Lower leg skin (tissue), 3 donors: ENCODE results near the gene ONECUT2.
"Not testable (repeated sequence)": the region's sequence is repeated elsewhere in the genome, so short reads cannot be mapped to it uniquely, and the experiment has no call there.

Experiments used
- CTCF ChIP-seq, 3 donors: fragments of 450-650 bp; IDR thresholded peaks; one replicate each; pipeline ENCODE4 v1.5.1; 2016; ENCODE audit warnings: antibody characterized with exemption in 3 of 3, mild to moderate bottlenecking in 3 of 3, moderate library complexity in 2 of 3
- POLR2A ChIP-seq, 2 donors: fragments of 450-650 bp; IDR thresholded peaks; one replicate each; pipeline ENCODE4 v1.6.1; 2016 to 2017; ENCODE audit warnings: antibody characterized with exemption in 2 of 2, mild to moderate bottlenecking in 1 of 2, moderate library complexity in 1 of 2

GRCh38 chr18:57522348-57522747, 87.2 kb downstream of the ONECUT2 start:
- not testable (repeated sequence) for TF ChIP-seq CTCF, POLR2A (IDR thresholded peaks at IDR 0.05)
